Colon (tissue), 2 donors: ENCODE data around the gene VBP1.
"Not testable (repeated sequence)": the region's sequence is repeated elsewhere in the genome, so short reads cannot be mapped to it uniquely, and the experiment has no call there.

ENCODE experiments used
- FAIRE-seq: peaks from 2 replicates; lab custom pipeline; 2012; peaks lifted over from hg19 to GRCh38; lab: Jason Lieb, UNC
- donor health status: control.
- donor health status: control.

Gene VBP1, protein sequence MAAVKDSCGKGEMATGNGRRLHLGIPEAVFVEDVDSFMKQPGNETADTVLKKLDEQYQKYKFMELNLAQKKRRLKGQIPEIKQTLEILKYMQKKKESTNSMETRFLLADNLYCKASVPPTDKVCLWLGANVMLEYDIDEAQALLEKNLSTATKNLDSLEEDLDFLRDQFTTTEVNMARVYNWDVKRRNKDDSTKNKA

DNA sequence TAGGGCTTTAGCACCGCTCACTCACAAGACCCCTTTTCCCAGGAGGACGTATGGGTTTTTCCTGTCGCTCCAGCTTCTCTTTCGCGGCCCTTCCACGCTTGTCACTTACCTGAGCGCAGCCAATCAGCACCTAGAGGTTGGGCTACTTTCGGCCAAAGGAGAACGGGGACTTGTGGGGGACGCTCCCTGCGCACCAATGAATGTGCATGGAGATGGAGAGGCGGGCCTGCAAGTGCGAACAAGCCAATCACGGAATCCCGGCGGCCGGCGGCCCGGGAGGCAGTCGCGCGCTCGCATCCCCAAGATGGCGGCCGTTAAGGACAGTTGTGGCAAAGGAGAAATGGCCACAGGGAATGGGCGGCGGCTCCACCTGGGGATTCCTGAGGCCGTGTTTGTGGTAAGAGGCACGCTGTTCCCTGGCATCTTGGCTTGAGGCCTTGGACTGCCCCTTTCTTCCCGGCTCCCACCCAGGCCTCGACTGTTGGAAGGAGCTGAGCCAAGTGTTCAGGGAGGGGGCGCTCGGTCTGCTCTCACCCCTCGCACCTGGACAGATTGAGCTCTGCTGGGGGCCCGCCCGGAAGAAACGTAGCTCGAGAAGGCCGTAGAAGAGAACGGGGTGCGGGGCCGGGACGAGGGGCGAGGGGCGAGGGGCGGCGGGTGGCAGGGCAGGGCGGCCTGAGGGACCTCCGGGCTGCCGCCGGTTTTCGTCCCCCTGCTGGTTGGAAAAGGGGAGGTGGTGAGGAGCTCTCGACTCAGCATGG lies at the start of gene VBP1:
Gene VBP1 (plus strand): TSS at position 282 of the 761 bp plus-strand sequence. CDS start 23 bp downstream, at position 305.
- no peak for FAIRE-seq

DNA sequence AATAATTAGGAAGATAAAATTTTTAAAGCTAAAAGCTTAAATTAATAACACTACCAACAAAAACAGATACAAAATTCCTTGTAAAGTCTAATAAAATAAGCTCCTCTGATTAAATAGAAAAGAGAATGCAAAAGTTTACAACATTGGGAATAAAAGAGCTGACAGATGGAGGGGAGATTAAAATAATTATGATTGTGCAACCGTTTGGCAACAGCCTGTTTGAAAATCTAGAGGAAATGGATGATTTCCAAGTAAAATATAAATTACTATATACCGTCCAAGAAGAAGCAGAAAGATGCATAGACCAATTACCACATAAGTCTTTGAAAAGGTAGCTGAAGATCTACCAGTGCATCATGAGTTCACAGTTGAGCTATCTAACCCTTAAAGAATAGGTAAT lies 46.4 kb upstream of the VBP1 start:
- no peak for FAIRE-seq

DNA sequence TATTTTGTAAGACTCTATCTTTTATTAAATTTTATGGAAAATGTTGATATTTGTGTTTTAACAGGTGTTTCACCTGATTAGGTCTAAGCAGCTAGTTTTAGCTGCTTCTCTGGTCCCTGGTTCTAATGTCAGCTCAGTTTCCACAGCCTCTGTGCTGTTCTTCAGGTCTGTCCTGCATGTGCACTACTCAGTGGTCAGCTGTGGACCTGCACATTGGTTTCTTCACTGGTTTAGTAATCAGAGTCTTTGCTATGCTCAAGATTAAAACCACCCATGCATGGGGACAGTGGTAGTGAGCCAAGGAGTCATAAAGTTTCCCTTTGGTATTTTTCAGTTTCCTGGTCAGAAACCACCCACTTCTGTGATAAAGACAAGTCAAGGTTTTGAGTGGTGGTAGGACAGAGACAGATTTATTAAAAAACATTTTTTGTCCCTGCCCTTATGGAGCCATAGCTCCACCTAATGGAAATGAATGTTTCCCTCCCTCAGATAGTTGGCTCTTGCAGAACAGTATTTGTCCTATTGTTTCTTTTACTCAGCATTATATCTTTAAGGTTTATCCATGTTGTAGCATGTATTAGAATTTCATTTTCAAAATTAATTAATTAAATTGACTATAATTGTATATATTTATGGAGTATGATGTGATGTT lies 36.8 kb upstream of the VBP1 start:
- no peak for FAIRE-seq

DNA sequence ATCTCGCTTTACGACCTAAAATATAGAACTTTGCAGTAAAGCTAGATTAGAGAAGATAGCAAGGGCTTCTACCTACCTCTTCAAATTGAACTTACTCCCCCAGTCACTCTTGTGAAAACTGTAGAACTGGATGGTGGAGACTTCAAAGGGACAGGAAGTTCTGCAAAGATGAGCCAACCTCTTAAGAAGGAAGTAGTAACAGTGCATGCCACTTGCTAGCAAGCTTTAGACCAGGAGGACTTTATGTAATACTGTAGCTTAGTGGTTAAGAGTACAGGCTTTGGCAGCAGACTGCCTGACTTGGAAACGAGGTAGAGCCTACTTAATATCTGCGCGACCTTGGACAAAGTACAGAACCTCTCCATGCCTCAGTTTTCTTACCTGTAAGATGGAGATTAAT lies 27.5 kb upstream of the VBP1 start:
- no peak for FAIRE-seq

DNA sequence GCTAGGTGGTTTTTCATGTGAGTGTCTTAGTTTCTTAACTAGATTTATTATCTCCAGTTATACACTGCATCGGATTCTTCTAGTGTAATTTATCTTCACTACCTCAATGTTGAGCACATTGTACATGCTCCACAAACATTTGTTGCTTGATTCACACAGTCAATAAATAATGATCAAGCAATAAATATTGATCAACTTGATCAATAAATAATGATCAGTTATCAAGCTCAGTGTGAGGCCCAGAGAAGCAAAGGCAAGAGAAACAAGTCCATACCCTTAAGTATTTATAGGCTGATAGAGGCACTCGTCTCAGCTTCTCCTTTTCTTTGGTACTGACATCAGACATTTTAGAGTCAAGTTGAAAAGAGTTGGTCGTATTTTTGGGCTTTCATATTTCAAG lies 5.1 kb upstream of the VBP1 start:
- FAIRE-seq = no peak

DNA sequence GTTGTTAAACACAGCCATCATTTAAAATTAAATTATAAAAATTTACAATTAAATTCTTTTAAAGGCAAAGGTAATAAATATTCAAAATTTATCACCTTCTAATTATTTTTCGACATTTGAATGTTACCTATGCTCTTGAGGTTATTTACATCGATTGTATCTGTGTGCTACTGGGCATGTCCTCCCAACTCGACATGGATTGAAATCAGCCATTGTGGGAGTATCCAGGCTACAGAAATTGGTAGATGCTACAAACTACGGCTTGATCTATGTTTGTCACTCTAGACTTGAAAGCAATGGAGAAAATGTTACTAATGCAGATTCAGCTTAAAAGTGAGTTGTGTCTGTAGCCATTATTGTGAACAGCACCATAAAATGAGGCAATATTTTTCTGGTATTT lies 2.5 kb upstream of the VBP1 start:
- no peak for FAIRE-seq

DNA sequence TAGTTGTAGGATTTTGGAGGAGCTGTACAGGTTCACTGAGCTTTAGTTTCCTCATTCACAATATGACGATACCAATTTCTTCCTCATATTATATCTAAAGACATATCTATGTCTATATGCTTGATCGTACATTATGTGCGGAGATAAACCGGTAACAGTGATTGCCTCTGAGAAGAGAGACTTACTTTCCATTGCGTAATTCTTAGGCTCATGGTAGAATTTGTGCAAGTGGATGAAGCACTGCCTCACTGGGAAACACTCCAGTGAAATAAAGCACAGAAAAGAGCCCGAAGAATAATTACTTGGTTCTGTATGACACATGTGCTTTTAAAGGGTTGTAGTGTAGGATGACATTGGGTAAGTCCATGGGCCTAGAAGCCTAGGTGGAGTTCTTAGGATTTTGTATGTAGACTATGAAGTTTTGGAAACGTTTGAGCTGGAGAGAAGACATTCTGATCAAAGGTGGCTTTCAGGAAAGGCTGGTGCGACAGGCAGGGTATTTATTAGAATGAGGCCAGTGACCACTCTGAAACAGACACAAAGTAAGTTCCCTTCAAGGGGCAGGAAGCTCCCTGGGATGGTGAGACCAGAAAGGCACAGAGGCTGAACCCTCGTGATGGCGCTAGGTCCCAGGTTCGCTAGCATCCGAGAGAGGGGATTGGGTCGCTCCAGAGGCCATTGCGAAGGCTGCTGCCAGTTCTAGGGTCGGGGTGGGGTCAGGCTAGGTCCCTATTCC lies 649 bp upstream of the VBP1 start:
- no peak for FAIRE-seq

DNA sequence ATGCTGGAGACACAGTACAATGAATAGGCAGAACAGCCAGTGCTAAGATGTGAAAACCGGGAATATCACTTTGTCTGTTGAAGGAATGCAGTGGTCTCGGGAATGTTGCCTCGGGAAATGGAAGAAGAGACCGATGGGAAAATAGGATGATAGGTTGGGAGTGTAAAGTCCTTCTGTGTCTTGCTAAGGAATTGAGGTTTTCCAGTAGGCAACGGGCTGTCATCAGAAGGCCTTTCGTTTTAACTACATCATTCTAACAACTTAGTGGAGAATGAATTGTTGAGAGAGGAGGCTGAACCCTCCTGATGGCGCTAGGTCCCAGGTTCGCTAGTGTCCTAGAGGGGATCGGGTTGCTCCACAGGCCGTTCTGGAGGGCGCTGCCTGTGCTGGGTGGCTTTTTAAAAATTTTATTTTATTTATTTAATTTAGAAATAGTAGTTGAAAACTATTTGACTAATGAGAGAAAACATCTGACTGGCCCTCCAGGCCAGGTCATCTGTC lies 730 bp downstream of the VBP1 start:
- FAIRE-seq = no peak

DNA sequence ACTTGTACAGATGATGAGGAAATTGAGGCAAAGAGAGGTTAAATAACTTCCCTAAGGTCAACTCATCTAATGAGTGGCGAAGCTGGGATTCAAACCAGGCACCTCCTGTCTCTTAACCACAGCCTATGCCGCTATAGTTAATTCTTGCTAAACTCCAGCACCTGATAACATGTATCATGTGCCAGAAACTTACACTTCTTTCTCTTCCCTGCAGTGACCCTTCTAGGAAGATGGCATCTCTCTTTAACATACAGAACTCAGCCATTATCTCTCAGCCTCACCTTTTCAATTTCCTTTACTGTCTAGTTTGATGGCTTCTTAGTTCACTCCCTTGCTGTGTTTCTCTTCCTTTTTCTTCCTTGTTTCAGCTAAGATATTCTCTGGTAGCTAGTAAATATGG lies 2.5 kb downstream of the VBP1 start:
- no peak for FAIRE-seq

DNA sequence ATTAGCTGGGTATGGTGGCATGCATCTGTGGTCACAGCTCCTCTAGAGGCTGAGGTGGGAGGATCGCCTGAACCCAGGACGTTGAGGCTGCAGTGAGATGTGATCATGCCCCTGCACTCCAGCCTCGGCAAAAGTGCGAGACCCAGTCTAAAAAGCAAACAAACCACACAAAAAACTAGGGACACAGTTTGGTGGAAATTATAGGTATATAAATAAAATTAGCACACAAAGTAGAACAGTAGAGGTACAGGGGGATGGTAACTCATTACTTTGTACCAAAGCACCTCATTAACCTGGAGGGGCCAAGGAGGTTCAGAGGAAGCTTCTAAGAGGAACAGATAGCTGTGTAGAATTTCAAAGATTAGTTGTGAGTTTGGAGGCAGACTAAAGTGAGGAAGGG lies 5.1 kb downstream of the VBP1 start:
- FAIRE-seq = no peak

DNA sequence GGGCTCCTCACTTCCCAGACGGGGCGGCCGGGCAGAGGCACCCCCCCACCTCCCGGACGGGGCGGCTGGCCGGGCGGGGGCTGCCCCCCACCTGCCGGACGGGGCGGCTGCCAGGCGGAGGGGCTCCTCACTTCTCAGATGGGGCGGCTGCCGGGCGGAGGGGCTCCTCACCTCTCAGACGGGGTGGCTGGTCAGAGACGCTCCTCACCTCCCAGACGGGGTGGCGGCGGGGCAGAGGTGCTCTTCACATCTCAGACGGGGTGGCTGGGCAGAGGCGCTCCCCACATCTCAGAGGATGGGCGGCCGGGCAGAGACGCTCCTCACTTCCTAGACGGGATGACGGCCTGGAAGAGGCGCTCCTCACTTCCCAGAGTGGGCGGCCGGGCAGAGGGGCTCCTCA lies 7.5 kb downstream of the VBP1 start:
- not testable (repeated sequence) for FAIRE-seq

DNA sequence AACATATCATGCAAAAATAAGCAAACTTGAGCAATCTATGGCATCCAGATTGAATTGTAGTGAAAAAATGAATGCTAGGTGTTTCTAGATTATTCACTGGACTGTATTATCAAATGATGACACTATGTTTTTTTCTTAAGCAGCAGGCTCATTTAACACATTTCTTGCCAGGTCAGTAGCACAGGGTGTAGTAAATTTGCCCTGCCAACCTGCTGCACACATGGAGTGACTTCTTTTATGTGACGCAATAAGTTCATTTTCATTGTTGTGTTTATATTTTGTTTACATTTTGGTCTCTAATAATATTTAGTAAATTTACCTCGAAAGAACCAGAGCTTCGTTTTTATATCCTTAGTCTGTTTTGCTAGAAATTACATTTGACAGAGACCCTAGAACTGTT lies 9.5 kb downstream of the VBP1 start:
- FAIRE-seq = no peak

DNA sequence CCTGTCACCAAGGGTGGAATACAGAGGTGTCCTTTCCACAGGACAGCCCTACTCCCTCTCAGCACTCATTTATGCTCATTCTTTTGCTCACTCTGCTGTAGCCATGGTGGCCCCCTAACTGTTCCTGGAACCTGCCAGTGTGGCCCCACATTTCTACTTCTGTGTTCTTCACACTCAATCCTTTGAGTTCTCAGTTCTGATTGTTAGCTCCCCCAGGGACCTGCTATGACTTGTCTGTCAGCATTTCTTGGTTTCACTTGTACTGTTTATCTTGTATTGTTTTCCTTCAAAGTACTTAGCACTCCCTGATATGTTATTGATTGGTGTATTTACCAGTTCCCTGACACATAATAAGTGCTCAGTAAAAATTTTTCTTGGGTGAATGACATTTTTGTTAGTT lies 14.9 kb downstream of the VBP1 start:
- no peak for FAIRE-seq

DNA sequence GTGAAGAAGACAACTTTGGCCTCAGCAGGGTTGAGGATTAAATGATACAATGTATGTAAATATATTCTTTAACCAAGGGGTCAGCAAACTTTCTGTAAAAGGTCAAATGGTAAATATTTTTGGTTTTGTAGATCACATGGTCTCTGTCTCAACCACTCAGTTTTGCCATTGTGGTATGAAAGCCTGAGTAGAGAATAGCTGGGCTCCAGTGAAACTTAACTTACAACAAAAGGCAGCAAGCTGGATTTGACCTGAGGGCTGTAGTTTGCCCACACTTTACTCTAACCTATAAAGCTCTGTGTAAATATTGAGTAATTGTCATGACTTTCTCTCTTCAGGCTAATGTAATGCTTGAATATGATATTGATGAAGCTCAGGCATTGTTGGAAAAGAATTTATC lies 19.6 kb downstream of the VBP1 start:
- no peak for FAIRE-seq

DNA sequence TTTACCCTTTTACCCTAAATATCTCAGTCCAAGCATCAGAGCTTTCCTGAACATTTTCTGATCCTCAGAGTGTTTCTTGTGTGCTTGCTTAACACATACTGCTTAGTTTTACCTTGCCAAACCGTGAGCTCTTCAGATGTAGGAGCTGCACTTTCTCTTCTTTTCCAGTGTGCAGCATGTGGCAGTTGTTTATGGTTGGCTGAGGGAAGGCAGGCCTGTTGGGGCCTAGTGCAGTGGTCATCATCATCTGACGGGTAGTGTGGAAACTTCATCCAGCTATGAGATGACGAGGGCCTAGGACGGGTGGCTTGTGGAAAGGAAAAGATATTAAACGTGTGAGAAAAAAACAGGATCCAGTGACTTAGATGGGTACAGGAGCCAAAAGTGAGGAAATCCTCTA lies 21.5 kb downstream of the VBP1 start:
- no peak for FAIRE-seq

DNA sequence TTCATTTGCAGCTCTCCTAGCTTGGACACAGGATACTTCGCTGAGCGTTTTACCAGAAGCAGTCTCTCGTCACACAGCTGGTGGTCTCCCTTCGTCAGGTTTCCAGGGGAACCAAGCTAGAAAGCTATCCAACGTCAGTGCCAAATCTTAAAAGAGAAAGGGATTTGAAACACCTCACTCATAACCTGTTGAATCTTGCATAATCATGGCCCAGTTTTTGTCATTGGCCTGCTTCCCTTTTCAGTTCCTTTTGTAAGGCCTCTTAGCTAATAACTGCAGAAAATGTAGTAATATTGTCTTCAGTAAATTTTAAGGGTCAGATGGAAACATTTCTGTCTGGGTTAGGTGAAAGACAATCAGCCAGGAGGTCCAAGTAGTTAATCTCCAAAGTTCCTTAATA lies 26.0 kb downstream of the VBP1 start:
- no peak for FAIRE-seq

DNA sequence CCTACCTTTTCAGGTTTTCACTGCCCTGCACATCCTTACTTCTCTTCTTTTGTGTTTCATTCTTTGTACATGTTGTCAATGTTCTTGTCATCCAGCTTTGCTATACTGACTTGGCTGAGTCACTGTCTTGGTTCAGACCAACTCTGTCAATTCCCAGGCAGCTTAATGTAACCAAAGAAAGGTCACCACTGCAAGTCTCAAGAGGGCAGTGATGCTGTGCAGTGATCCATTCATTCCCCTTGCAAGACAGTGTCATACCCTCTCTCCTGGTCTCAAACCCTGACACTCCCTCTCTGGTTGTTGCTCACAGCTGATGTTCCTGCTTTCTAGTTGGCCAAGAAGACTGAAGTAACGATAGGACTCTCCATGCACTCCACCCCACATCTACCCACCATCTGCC lies 30.5 kb downstream of the VBP1 start:
- no peak for FAIRE-seq

DNA sequence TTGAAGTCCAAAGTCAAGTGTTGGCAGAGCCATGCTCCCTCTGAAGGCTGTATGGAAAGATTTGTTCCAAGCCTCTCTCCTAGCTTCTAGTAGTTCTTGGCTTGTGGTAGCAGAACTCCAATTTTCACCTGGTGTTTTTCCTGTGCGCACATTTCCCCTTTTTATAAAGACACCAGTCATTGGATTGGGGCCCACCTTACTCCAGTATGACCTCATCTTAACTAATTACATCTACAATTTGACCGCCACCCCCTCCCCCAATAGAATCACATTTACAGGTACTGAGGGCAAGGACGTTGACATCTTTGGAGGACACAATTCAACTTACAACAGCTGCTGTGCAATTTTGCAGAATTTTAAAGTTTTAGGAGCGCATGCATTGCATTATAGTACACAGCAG lies 31.2 kb downstream of the VBP1 start:
- no peak for FAIRE-seq

DNA sequence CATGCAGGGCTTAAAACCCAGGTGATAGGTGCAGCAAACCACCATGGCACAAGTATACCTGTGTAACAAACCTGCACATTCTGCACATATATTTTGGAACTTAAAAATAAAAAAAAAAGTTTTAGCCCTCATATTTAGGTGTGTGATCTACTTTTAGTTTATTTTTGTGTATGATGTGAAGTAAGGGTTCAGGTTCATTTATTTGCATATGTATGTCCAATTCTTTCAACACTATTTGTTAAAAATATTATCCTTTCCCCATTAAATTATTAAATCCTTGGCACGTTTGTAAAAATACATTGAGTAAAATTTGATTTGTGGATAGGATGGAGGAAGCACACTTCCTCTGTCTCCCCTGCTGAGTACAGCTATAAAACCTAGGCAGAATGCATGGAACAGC lies 35.1 kb downstream of the VBP1 start:
- no peak for FAIRE-seq

DNA sequence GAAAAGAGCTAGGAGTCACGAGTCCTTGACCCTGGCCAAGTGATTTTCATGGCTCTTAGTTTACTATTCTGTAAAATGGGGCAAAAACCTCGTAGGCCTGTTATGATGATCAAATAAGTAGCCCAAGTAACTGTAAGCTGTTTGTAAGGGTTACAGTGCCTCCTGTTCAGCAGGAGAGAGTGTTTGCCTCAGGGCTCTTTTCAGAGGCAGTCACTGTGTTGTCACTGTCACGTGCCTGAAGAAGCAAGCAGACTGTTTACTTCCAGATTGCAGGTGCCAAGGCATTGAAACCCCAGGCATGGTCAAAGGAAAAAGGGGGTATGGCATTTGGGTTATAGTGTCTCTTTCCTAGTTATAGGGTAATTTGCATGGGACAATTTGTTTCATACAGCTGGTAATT lies 43.5 kb downstream of the VBP1 start:
- FAIRE-seq = no peak

DNA sequence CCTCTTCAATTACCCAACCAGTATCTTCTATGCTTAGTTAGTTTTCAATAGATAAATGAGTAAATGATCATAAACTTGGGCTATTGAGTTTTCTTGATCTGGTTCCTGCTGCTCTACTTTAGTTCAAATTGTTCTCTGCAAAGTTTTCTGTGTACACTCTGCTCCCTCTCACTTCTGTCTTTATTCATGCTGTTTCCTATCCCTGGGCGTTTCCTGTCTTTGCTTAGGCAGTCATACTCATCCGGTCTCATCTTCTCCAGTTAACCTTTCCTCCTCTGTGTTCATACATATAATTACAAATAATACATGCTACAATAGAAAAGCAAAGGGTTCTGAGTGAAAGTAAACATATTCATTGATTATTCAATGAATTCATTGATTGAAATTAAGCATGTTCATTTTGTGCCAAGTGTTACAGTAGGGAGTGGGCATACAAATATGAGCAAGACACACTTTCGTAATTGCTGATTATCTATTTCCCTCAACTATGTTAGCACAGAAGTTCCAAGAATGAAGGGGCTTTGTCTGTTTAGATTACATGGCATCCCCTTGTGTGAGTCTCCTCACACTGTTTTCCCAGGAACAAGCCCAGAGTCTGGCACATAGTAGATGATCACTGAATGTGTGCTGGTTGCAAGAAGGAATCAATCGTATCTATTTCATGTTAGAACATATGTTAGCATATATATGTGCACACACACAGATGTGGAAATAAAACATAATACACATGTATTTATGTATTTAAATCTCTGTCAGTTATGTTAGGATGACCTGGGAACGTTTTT lies 46.9 kb downstream of the VBP1 start:
- peak; percentile 87 for FAIRE-seq
